Measurements from ENCODE around the gene UBA1.
"Not testable (repeated sequence)": the region's sequence is repeated elsewhere in the genome, so short reads cannot be mapped to it uniquely, and the experiment has no call there.

The UBA1 gene

DNA sequence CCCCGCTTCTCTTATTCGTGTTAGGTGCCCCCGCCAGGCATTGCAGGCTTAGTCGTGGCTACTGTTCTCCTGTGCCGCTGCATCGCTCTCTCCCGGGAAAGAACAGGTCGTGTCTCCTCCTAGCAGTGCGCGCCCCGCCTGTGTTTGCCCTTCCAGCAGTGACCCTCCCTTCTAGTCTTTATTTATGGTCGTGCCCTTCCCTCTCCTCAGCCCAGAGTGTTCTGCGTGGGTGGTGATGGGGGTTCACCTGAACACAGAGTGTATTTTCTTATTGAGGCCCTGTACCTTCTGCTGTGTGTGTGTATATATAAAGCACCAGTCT is 54.3 kb downstream of the UBA1 start:
- no peak overlapping the region for H3K9ac ChIP-seq
- no peak overlapping the region for H3K27ac ChIP-seq
- no peaks in the 10 kb centered on the region for H3K27me3 ChIP-seq (ENCODE audit: control insufficient read depth, insufficient read depth, low read length)
- H2AFZ ChIP-seq = no peak overlapping the region
- H3K9me3 ChIP-seq (ENCODE audit: control insufficient read depth, low read length) = no peaks in the 10 kb centered on the region
- no peaks in the 10 kb centered on the region for H3K79me2 ChIP-seq
- H3K4me1 ChIP-seq = no peaks in the 10 kb centered on the region
- no peak for TF ChIP-seq CTCF (IDR thresholded peaks at IDR 0.05)
- no peaks in the 10 kb centered on the region for H3K36me3 ChIP-seq (ENCODE audit: control insufficient read depth, insufficient read depth, low read length)
- no peak overlapping the region for H3K4me3 ChIP-seq (ENCODE audit: low read depth, low read length)
- no peak overlapping the region for H3K4me2 ChIP-seq (ENCODE audit: low read length)

- no peak overlapping the region for H3K9ac ChIP-seq
- H3K36me3 ChIP-seq (ENCODE audit: control insufficient read depth, insufficient read depth, low read length) = no peaks in the 10 kb centered on the region
- TF ChIP-seq CTCF (IDR thresholded peaks at IDR 0.05) = no peak
- H3K4me2 ChIP-seq (ENCODE audit: low read length) = no peak overlapping the region
- no peaks in the 10 kb centered on the region for H3K27me3 ChIP-seq (ENCODE audit: control insufficient read depth, insufficient read depth, low read length)
- no peaks in the 10 kb centered on the region for H3K79me2 ChIP-seq
- H2AFZ ChIP-seq = no peak overlapping the region
- H3K4me3 ChIP-seq (ENCODE audit: low read depth, low read length) = no peak overlapping the region
- no peaks in the 10 kb centered on the region for H3K9me3 ChIP-seq (ENCODE audit: control insufficient read depth, low read length)
- no peak overlapping the region for H3K27ac ChIP-seq
- no peaks in the 10 kb centered on the region for H3K4me1 ChIP-seq
Observed at GRCh38 chrX:47248576-47248975, 54.9 kb downstream of the UBA1 start.

DNA sequence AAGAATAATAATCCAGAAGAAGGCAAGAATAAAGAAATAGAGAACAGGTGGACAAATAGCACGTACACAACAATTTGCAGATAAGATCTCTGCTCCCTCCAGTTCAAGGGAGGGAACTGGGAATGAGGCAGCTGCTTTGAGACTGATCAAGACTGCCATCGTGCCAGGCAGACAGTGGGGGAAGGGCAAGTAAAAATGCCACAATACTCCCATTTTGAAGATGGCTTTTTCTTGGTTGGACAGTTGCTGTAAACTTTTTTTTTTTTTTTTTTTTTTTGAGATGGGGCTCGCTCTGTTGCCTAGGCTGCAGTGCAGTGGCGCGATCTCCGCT is 56.4 kb downstream of the UBA1 start:
- Histone ChIP-seq H3K27me3 (ENCODE audit: control insufficient read depth, insufficient read depth, low read length) (no peaks in the 10 kb centered on the region), H2AFZ (no peak overlapping the region), H3K36me3 (ENCODE audit: control insufficient read depth, insufficient read depth, low read length) (no peaks in the 10 kb centered on the region), H3K9me3 (ENCODE audit: control insufficient read depth, low read length) (no peaks in the 10 kb centered on the region), H3K4me2 (ENCODE audit: low read length) (no peak overlapping the region), H3K27ac (no peak overlapping the region), H3K79me2 (no peaks in the 10 kb centered on the region), H3K9ac (no peak overlapping the region), H3K4me3 (ENCODE audit: low read depth, low read length) (no peak overlapping the region), H3K4me1 (no peaks in the 10 kb centered on the region)
- TF ChIP-seq CTCF (IDR thresholded peaks at IDR 0.05) = no peak

DNA sequence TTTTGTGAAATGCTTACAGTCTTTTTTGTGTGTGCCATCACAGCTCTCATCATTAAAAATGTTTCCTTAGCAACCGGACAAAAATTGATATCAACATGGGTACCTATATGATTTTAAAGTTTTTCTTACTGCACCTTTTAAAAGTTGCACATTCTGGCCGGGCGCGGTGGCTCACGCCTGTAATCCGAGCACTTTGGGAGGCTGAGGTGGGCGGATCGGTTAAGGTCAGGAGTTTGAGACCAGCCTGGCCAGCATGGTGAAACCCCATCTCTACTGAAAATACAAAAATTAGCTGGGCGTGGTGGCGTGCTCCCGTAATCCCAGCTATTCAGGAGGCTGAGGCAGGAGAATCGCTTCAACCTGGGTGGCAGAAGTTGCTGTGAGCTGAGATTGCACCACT is 64.0 kb downstream of the UBA1 start:
- H3K4me2 ChIP-seq (ENCODE audit: low read length); H3K9me3 ChIP-seq (ENCODE audit: control insufficient read depth, low read length); H3K9ac ChIP-seq; H3K4me1 ChIP-seq; H3K4me3 ChIP-seq (ENCODE audit: low read depth, low read length); H3K27ac ChIP-seq; H3K27me3 ChIP-seq (ENCODE audit: control insufficient read depth, insufficient read depth, low read length); H3K36me3 ChIP-seq (ENCODE audit: control insufficient read depth, insufficient read depth, low read length); H3K79me2 ChIP-seq; H2AFZ ChIP-seq: not testable (repeated sequence)
